HG03575 (cell line): ENCODE results near the gene ANO4.

Source experiments
- ATAC-seq: cut with Tn5 transposase; IDR thresholded peaks from one replicate; pipeline ENCODE4 v1.9.1; 2021; ENCODE audit not compliant: unreplicated experiment, insufficient number of reproducible peaks, low FRiP score; ENCODE audit errors: extremely low read depth

Gene ANO4

GRCh38 chr12:101009274-101009673 lies 214.7 kb downstream of the ANO4 start:
- ATAC-seq, result no peak

GRCh38 chr12:101010896-101011295 lies 216.3 kb downstream of the ANO4 start:
- ATAC-seq, result no peak

- no peak for ATAC-seq
Measured at GRCh38 chr12:101013993-101014392, 219.4 kb downstream of the ANO4 start.

GRCh38 chr12:101015044-101015443 lies 220.5 kb downstream of the ANO4 start:
- ATAC-seq, result no peak

- ATAC-seq, result no peak
Measured at GRCh38 chr12:101018540-101018939, 224.0 kb downstream of the ANO4 start.

GRCh38 chr12:101019201-101019600 lies 224.6 kb downstream of the ANO4 start:
- ATAC-seq, result no peak

GRCh38 chr12:101019667-101020066 lies 225.1 kb downstream of the ANO4 start:
- no peak for ATAC-seq

- no peak for ATAC-seq
Measured at GRCh38 chr12:101021442-101021841, 226.9 kb downstream of the ANO4 start.

GRCh38 chr12:101021911-101022388 lies 227.4 kb downstream of the ANO4 start:
- ATAC-seq, result no peak

- ATAC-seq, result no peak
Measured at GRCh38 chr12:101027200-101027599, 232.6 kb downstream of the ANO4 start.

GRCh38 chr12:101027816-101028215 lies 233.2 kb downstream of the ANO4 start:
- ATAC-seq, result no peak

GRCh38 chr12:101038289-101038871 lies 243.8 kb downstream of the ANO4 start:
- no peak for ATAC-seq

GRCh38 chr12:101039848-101040531 lies 245.4 kb downstream of the ANO4 start:
- no peak for ATAC-seq

- ATAC-seq, result no peak
Measured at GRCh38 chr12:101040936-101041335, 246.4 kb downstream of the ANO4 start.

GRCh38 chr12:101042211-101042610 lies 247.6 kb downstream of the ANO4 start:
- no peak for ATAC-seq

GRCh38 chr12:101044512-101045059 lies 250.0 kb downstream of the ANO4 start:
- no peak for ATAC-seq

GRCh38 chr12:101045486-101046464 lies 251.2 kb downstream of the ANO4 start:
- no peak for ATAC-seq

GRCh38 chr12:101047652-101048051 lies 253.1 kb downstream of the ANO4 start:
- no peak for ATAC-seq

GRCh38 chr12:101050631-101051030 lies 256.1 kb downstream of the ANO4 start:
- no peak for ATAC-seq
